GM12873 (cell line): Measurements from ENCODE around the gene PIK3C3.

Experiments
- TF ChIP-seq, protein P1 (sequence below): IDR thresholded peaks from 2 replicates; pipeline ENCODE4 v1.5.1; 2012; ENCODE audit warnings: low read depth, mild to moderate bottlenecking, moderate library complexity, low read length, control low read depth; ENCODE audit not compliant: insufficient read depth; ENCODE audit errors: missing control alignments

PIK3C3 gene

DNA sequence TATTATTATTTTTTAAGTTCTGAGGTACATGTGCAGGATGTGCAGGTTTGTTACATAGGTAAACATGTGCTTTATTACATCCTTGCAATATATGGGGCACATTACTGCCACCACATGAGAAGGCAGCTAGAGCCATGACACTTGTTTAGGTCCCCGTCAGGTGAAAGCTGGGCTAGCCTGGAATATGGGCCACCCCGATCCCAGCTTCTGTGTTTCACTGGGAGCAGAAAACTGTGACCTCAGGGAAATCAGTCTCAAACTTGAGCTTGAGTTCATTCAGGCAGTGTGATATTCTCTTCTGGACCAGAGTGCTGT lies 176.9 kb downstream of the PIK3C3 start:
- TF ChIP-seq, protein P1, sequence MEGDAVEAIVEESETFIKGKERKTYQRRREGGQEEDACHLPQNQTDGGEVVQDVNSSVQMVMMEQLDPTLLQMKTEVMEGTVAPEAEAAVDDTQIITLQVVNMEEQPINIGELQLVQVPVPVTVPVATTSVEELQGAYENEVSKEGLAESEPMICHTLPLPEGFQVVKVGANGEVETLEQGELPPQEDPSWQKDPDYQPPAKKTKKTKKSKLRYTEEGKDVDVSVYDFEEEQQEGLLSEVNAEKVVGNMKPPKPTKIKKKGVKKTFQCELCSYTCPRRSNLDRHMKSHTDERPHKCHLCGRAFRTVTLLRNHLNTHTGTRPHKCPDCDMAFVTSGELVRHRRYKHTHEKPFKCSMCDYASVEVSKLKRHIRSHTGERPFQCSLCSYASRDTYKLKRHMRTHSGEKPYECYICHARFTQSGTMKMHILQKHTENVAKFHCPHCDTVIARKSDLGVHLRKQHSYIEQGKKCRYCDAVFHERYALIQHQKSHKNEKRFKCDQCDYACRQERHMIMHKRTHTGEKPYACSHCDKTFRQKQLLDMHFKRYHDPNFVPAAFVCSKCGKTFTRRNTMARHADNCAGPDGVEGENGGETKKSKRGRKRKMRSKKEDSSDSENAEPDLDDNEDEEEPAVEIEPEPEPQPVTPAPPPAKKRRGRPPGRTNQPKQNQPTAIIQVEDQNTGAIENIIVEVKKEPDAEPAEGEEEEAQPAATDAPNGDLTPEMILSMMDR = no peak
